Caco-2 (cell line): ENCODE data around the gene DEPDC5. TPM values are rescaled to one million over a fixed set of nuclear protein-coding genes. Genes with fewer than 3 reads are reported as not detected.

ENCODE experiments used
- BruUV-seq: library from RNA; stranded (reverse); fragments of 400-500 nt; replicated peaks from 2 replicates; lab custom pipeline; 2021; lab: Mats Ljungman, UMichigan
- CTCF ChIA-PET: fragments of 300-600 bp; sonication (Branson Sonifier 250); formaldehyde crosslinking; loops from one replicate; lab custom pipeline; 2022; ENCODE audit warnings: antibody characterized with exemption; lab: Charles Lee
- POLR2A ChIA-PET: fragments of 300-600 bp; sonication (Branson Sonifier 250); formaldehyde crosslinking; loops from one replicate; lab custom pipeline; 2022; ENCODE audit warnings: antibody characterized with exemption; lab: Charles Lee
- DNase-seq, 2 experiments: peaks; one replicate each; pipeline versions ENCODE4 v3.0.0 to v3.0.0-alpha.2; 2020 to 2022
- H3K27me3 ChIP-seq: replicated peaks from 2 replicates; pipeline ENCODE4 v1.6.0; 2011; ENCODE audit warnings: low read length; ENCODE audit not compliant: control insufficient read depth, insufficient read depth
- H3K36me3 ChIP-seq: 2 replicates; pipeline ENCODE4 v1.5.1; 2011; ENCODE audit warnings: low read length; ENCODE audit not compliant: control insufficient read depth, insufficient read depth
- H3K4me1 ChIP-seq: fragments of 250-450 bp; sonication (Bioruptor Pico); 2 replicates; pipeline ENCODE4 v1.5.1; 2020; ENCODE audit warnings: mild to moderate bottlenecking
- H3K4me3 ChIP-seq: 2 replicates; pipeline ENCODE4 v1.5.1; 2011; ENCODE audit warnings: low read depth, mild to moderate bottlenecking, control low read depth, low read length
- H3K9me3 ChIP-seq: fragments of 250-450 bp; sonication (Bioruptor Pico); 2 replicates; pipeline ENCODE4 v1.5.1; 2020; ENCODE audit warnings: mild to moderate bottlenecking, moderate library complexity
- H3K27ac Mint-ChIP-seq: one replicate; pipeline ENCODE4 v1.8.0; 2022; ENCODE audit warnings: mixed read lengths; ENCODE audit not compliant: unreplicated experiment
- H3K27me3 Mint-ChIP-seq: one replicate; pipeline ENCODE4 v1.8.0; 2022; ENCODE audit warnings: mixed read lengths; ENCODE audit not compliant: insufficient read depth, unreplicated experiment
- H3K36me3 Mint-ChIP-seq: one replicate; pipeline ENCODE4 v1.8.0; 2022; ENCODE audit warnings: mild to moderate bottlenecking, mixed read lengths; ENCODE audit not compliant: insufficient read depth, unreplicated experiment
- H3K4me1 Mint-ChIP-seq: one replicate; pipeline ENCODE4 v1.8.0; 2022; ENCODE audit warnings: low read depth, mixed read lengths; ENCODE audit not compliant: unreplicated experiment
- H3K4me3 Mint-ChIP-seq: one replicate; pipeline ENCODE4 v1.8.0; 2022; ENCODE audit warnings: mild to moderate bottlenecking, moderate library complexity, mixed read lengths; ENCODE audit not compliant: unreplicated experiment
- H3K9me3 Mint-ChIP-seq: one replicate; pipeline ENCODE4 v1.8.0; 2022; ENCODE audit warnings: mixed read lengths; ENCODE audit not compliant: unreplicated experiment
- intact Hi-C: fragments of 100-400 bp; cut with micrococcal nuclease; formaldehyde crosslinking; loops from one replicate; pipeline ENCODE4 v1.10.0; 2022; ENCODE audit not compliant: unreplicated experiment
- total RNA-seq: library from RNA; stranded (reverse); gene quantifications from 2 replicates; pipeline ENCODE4 v1.2.3, GENCODE V29; 2022
- TF ChIP-seq, protein P1 (sequence below), 2 experiments: fragments of 200-600 bp in 1 of 2; IDR thresholded peaks; 1 replicate in 1 of 2; 2 replicates in 1 of 2; pipeline versions ENCODE4 v1.5.1 to v1.8.0; 2011 to 2022; ENCODE audit warnings: antibody characterized with exemption in 1 of 2, control low read depth in 1 of 2, inconsistent platforms in 1 of 2, low read depth in 1 of 2, low read length in 1 of 2, mild to moderate bottlenecking in 1 of 2, moderate library complexity in 1 of 2; ENCODE audit not compliant: insufficient read depth in 1 of 2, severe bottlenecking in 1 of 2, unreplicated experiment in 1 of 2

The DEPDC5 gene
- total RNA-seq, 1 experiment from 2014 or later, result 19.4 TPM

DNA sequence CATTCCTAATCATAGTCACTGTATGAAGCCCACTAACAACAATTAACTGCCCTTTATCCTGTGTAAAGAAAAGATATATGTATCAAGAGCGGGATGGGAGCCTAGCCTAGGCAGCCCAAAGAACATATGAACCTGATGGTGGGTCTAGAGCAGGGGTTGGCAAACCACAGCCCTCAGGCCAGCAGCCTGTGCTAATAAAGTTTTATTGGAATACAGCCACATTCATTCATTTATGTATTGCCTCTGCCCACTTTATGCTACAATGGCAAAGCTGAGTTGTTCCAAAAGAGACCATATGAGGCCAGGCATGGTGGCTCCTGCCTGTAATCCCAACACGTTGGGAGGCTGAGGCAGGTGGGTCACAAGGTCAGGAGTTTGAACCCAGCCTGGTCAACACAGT is 17.4 kb upstream of the DEPDC5 start:
- H3K27me3 ChIP-seq, result no peaks in the 10 kb centered on the region
- Mint-ChIP-seq H3K36me3 (peaks cover 63% of the 10 kb centered on the region), H3K4me3 (no peak overlapping the region), H3K27ac (no peak overlapping the region), H3K9me3 (no peaks in the 10 kb centered on the region), H3K27me3 (no peaks in the 10 kb centered on the region), H3K4me1 (peaks cover 12% of the 10 kb centered on the region)
- BruUV-seq, result no TSS peak
- ChIA-PET POLR2A (interaction anchor here (0.7 kb wide), 1 partner anchor 13 kb away, joined by 4 read pairs; no protein-coding TSS in a partner anchor), CTCF (no interaction called here)
- no peak overlapping the region for H3K4me3 ChIP-seq
- no peaks in the 10 kb centered on the region for H3K9me3 ChIP-seq
- H3K36me3 ChIP-seq, result no peaks in the 10 kb centered on the region; the same call in 1 of the 2 replicates
- TF ChIP-seq, protein P1, sequence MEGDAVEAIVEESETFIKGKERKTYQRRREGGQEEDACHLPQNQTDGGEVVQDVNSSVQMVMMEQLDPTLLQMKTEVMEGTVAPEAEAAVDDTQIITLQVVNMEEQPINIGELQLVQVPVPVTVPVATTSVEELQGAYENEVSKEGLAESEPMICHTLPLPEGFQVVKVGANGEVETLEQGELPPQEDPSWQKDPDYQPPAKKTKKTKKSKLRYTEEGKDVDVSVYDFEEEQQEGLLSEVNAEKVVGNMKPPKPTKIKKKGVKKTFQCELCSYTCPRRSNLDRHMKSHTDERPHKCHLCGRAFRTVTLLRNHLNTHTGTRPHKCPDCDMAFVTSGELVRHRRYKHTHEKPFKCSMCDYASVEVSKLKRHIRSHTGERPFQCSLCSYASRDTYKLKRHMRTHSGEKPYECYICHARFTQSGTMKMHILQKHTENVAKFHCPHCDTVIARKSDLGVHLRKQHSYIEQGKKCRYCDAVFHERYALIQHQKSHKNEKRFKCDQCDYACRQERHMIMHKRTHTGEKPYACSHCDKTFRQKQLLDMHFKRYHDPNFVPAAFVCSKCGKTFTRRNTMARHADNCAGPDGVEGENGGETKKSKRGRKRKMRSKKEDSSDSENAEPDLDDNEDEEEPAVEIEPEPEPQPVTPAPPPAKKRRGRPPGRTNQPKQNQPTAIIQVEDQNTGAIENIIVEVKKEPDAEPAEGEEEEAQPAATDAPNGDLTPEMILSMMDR (IDR thresholded peaks at IDR 0.05; ENCODE audit: insufficient read depth in 1 of 2, low read depth in 1 of 2, low read length in 1 of 2, severe bottlenecking in 1 of 2, unreplicated experiment in 1 of 2), result no peak
- no peak for DNase-seq
- intact Hi-C loops, result no loop called here
- peaks cover 22% of the 10 kb centered on the region for H3K4me1 ChIP-seq

GRCh38 chr22:31737932-31738331 is 15.9 kb upstream of the DEPDC5 start:
- no peak overlapping the region for H3K4me3 ChIP-seq
- H3K9me3 ChIP-seq, result no peaks in the 10 kb centered on the region
- intact Hi-C loops, result no loop called here
- H3K4me1 ChIP-seq, result peaks cover 10% of the 10 kb centered on the region; the same call in 1 of the 2 replicates
- BruUV-seq, result no TSS peak
- Mint-ChIP-seq H3K4me1 (peaks cover 12% of the 10 kb centered on the region), H3K4me3 (no peak overlapping the region), H3K27ac (no peak overlapping the region), H3K9me3 (no peaks in the 10 kb centered on the region), H3K27me3 (no peaks in the 10 kb centered on the region), H3K36me3 (peaks cover 65% of the 10 kb centered on the region)
- POLR2A ChIA-PET, result no interaction called here
- no peak for DNase-seq
- no peaks in the 10 kb centered on the region; the same call in 1 of the 2 replicates for H3K36me3 ChIP-seq
- CTCF ChIA-PET, result interaction anchor here (0.9 kb wide), 1 partner anchor 72 kb away, joined by 8 read pairs; no protein-coding TSS in a partner anchor
- TF ChIP-seq, protein P1 (IDR thresholded peaks at IDR 0.05; ENCODE audit: insufficient read depth in 1 of 2, low read depth in 1 of 2, low read length in 1 of 2, severe bottlenecking in 1 of 2, unreplicated experiment in 1 of 2), result no peak
- no peaks in the 10 kb centered on the region for H3K27me3 ChIP-seq

GRCh38 chr22:31738566-31738965 is 15.3 kb upstream of the DEPDC5 start:
- no peaks in the 10 kb centered on the region for H3K27me3 Mint-ChIP-seq
- POLR2A ChIA-PET, result no interaction called here

More at GRCh38 chr22:31738566-31738965, 15.3 kb upstream of the DEPDC5 start:
- Mint-ChIP-seq H3K4me3 (no peak overlapping the region), H3K4me1 (peaks cover 12% of the 10 kb centered on the region), H3K36me3 (peaks cover 59% of the 10 kb centered on the region), H3K9me3 (no peaks in the 10 kb centered on the region), H3K27ac (peak overlapping the region; percentile 14)
- BruUV-seq, result TSS peak; percentile 2
- Histone ChIP-seq H3K27me3 (no peaks in the 10 kb centered on the region), H3K4me1 (peaks cover 10% of the 10 kb centered on the region; the same call in 1 of the 2 replicates), H3K36me3 (no peaks in the 10 kb centered on the region; the same call in 1 of the 2 replicates), H3K4me3 (no peak overlapping the region), H3K9me3 (no peaks in the 10 kb centered on the region)
- TF ChIP-seq, protein P1 (IDR thresholded peaks at IDR 0.05; ENCODE audit: insufficient read depth in 1 of 2, low read depth in 1 of 2, low read length in 1 of 2, severe bottlenecking in 1 of 2, unreplicated experiment in 1 of 2), result no peak
- intact Hi-C loops, result no loop called here
- CTCF ChIA-PET, result interaction anchor here (0.9 kb wide), 1 partner anchor 73 kb away, joined by 8 read pairs; no protein-coding TSS in a partner anchor
- DNase-seq, result no peak
